Measurements from ENCODE around the gene ATP5F1D. TPM values are rescaled to one million over a fixed set of nuclear protein-coding genes. Genes with fewer than 3 reads are reported as not detected.

ATP5F1D gene
- total and polyA plus RNA-seq, 7 experiments from 2014 or later = 90.6 to 302 (median 114) TPM

GRCh38 chr19:1219786-1220476 lies 21.6 kb upstream of the ATP5F1D start:
- H3K4me3 Mint-ChIP-seq = no peak overlapping the region
- Histone ChIP-seq H3K9me3 (ENCODE audit: control insufficient read depth in 2 of 3, low read length in 3 of 3) (no peaks in the 10 kb centered on the region), H3K27me3 (ENCODE audit: control insufficient read depth in 2 of 2, insufficient read depth in 2 of 2, low read length in 2 of 2) (no peaks in the 10 kb centered on the region), H3K27ac (ENCODE audit: low read depth, low read length) (no peak overlapping the region), H3K36me3 (ENCODE audit: control insufficient read depth in 2 of 3, insufficient read depth in 3 of 3, low read length in 3 of 3) (peaks cover 0 to 65% (median 5%) of the 10 kb centered on the region in 3 experiments), H3K4me3 (ENCODE audit: low read length) (no peak overlapping the region), H3K4me1 (ENCODE audit: control insufficient read depth in 2 of 2, insufficient read depth in 2 of 2, low read length in 2 of 2) (no peaks in the 10 kb centered on the region)
- no peaks in the 10 kb centered on the region for H3K27me3 Mint-ChIP-seq
- peaks cover 0 to 1% (median 0%) of the 10 kb centered on the region in 5 donors for H3K36me3 Mint-ChIP-seq
- H3K9me3 Mint-ChIP-seq = no peaks in the 10 kb centered on the region
- no peak for DNase-seq
- POLR2A ChIA-PET = interaction anchor here (0.7 kb wide), 1 partner anchor 200 kb away, joined by 3 read pairs; no protein-coding TSS in a partner anchor
- no peak overlapping the region for H3K27ac Mint-ChIP-seq
- intact Hi-C loops (cut with micrococcal nuclease) = no loop called here
- CTCF ChIA-PET = no interaction called here
- peaks cover 0 to 6% (median 0%) of the 10 kb centered on the region in 7 donors for H3K4me1 Mint-ChIP-seq
- no peak for ATAC-seq

GRCh38 chr19:1220477-1220930 lies 21.0 kb upstream of the ATP5F1D start:
- ChIA-PET POLR2A (interaction anchor here (1.1 kb wide), 1 partner anchor 49 kb away, joined by 3 read pairs; the partner anchor contains the start of gene CIRBP), CTCF (no interaction called here)
- Histone ChIP-seq H3K4me1 (ENCODE audit: control insufficient read depth in 2 of 2, insufficient read depth in 2 of 2, low read length in 2 of 2) (no peaks in the 10 kb centered on the region), H3K27me3 (ENCODE audit: control insufficient read depth in 2 of 2, insufficient read depth in 2 of 2, low read length in 2 of 2) (no peaks in the 10 kb centered on the region), H3K36me3 (ENCODE audit: control insufficient read depth in 2 of 3, insufficient read depth in 3 of 3, low read length in 3 of 3) (peaks cover 0 to 64% (median 5%) of the 10 kb centered on the region in 3 experiments), H3K4me3 (ENCODE audit: low read length) (no peak overlapping the region), H3K27ac (ENCODE audit: low read depth, low read length) (no peak overlapping the region), H3K9me3 (ENCODE audit: control insufficient read depth in 2 of 3, low read length in 3 of 3) (no peaks in the 10 kb centered on the region)
- Mint-ChIP-seq H3K27ac (no peak overlapping the region), H3K27me3 (no peaks in the 10 kb centered on the region), H3K9me3 (no peaks in the 10 kb centered on the region), H3K4me3 (no peak overlapping the region), H3K36me3 (peaks cover 0 to 1% (median 0%) of the 10 kb centered on the region in 5 donors), H3K4me1 (peaks cover 0 to 6% (median 0%) of the 10 kb centered on the region in 7 donors)
- ATAC-seq (no peak), DNase-seq (no peak)
- intact Hi-C loops (cut with micrococcal nuclease) = no loop called here

GRCh38 chr19:1220976-1221903 lies 20.3 kb upstream of the ATP5F1D start:
- no peak overlapping the region for H3K4me3 ChIP-seq (ENCODE audit: low read length)
- Mint-ChIP-seq H3K4me1 (peaks cover 0 to 6% (median 0%) of the 10 kb centered on the region in 7 donors), H3K27me3 (no peaks in the 10 kb centered on the region), H3K4me3 (no peak overlapping the region), H3K9me3 (no peaks in the 10 kb centered on the region), H3K36me3 (peaks cover 0 to 1% (median 0%) of the 10 kb centered on the region in 5 donors), H3K27ac (no peak overlapping the region)
- intact Hi-C loops (cut with micrococcal nuclease) = no loop called here
- H3K27ac ChIP-seq (ENCODE audit: low read depth, low read length) = no peak overlapping the region
- no peaks in the 10 kb centered on the region for H3K4me1 ChIP-seq (ENCODE audit: control insufficient read depth in 2 of 2, insufficient read depth in 2 of 2, low read length in 2 of 2)
- DNase-seq (no peak), ATAC-seq (peak; percentile 33)
- H3K27me3 ChIP-seq (ENCODE audit: control insufficient read depth in 2 of 2, insufficient read depth in 2 of 2, low read length in 2 of 2) = no peaks in the 10 kb centered on the region
- ChIA-PET CTCF (interaction anchor here (0.6 kb wide), 1 partner anchor 365 kb away, joined by 3 read pairs; no protein-coding TSS in a partner anchor), POLR2A (interaction anchor here (1.1 kb wide), 1 partner anchor 48 kb away, joined by 3 read pairs; the partner anchor contains the start of gene CIRBP)
- H3K36me3 ChIP-seq (ENCODE audit: control insufficient read depth in 2 of 3, insufficient read depth in 3 of 3, low read length in 3 of 3) = peaks cover 0 to 71% (median 5%) of the 10 kb centered on the region in 3 experiments
- H3K9me3 ChIP-seq (ENCODE audit: control insufficient read depth in 2 of 3, low read length in 3 of 3) = no peaks in the 10 kb centered on the region

GRCh38 chr19:1221904-1222255 lies 19.7 kb upstream of the ATP5F1D start:
- H3K27me3 ChIP-seq (ENCODE audit: control insufficient read depth in 2 of 2, insufficient read depth in 2 of 2, low read length in 2 of 2) = no peaks in the 10 kb centered on the region
- peaks cover 0 to 77% (median 5%) of the 10 kb centered on the region in 3 experiments for H3K36me3 ChIP-seq (ENCODE audit: control insufficient read depth in 2 of 3, insufficient read depth in 3 of 3, low read length in 3 of 3)
- intact Hi-C loops (cut with micrococcal nuclease) = no loop called here
- no peaks in the 10 kb centered on the region for H3K9me3 Mint-ChIP-seq
- H3K27ac ChIP-seq (ENCODE audit: low read depth, low read length) = no peak overlapping the region
- H3K4me3 ChIP-seq (ENCODE audit: low read length) = no peak overlapping the region
- peaks cover 0 to 1% (median 0%) of the 10 kb centered on the region in 5 donors for H3K36me3 Mint-ChIP-seq
- H3K27ac Mint-ChIP-seq = no peak overlapping the region
- DNase-seq (no peak), ATAC-seq (no peak)
- H3K9me3 ChIP-seq (ENCODE audit: control insufficient read depth in 2 of 3, low read length in 3 of 3) = no peaks in the 10 kb centered on the region
- H3K4me3 Mint-ChIP-seq = no peak overlapping the region
- ChIA-PET POLR2A (no interaction called here), CTCF (no interaction called here)
- H3K4me1 ChIP-seq (ENCODE audit: control insufficient read depth in 2 of 2, insufficient read depth in 2 of 2, low read length in 2 of 2) = no peaks in the 10 kb centered on the region
- H3K27me3 Mint-ChIP-seq = no peaks in the 10 kb centered on the region
- H3K4me1 Mint-ChIP-seq = peaks cover 0 to 4% (median 0%) of the 10 kb centered on the region in 7 donors

- peaks cover 0 to 83% (median 5%) of the 10 kb centered on the region in 3 experiments for H3K36me3 ChIP-seq (ENCODE audit: control insufficient read depth in 2 of 3, insufficient read depth in 3 of 3, low read length in 3 of 3)
- Mint-ChIP-seq H3K27me3 (no peaks in the 10 kb centered on the region), H3K4me1 (no peaks in the 10 kb centered on the region), H3K4me3 (no peak overlapping the region), H3K9me3 (no peaks in the 10 kb centered on the region), H3K27ac (no peak overlapping the region), H3K36me3 (peaks cover 0 to 1% (median 0%) of the 10 kb centered on the region in 5 donors)
- H3K9me3 ChIP-seq (ENCODE audit: control insufficient read depth in 2 of 3, low read length in 3 of 3) = no peaks in the 10 kb centered on the region
- POLR2A ChIA-PET = no interaction called here
- H3K4me1 ChIP-seq (ENCODE audit: control insufficient read depth in 2 of 2, insufficient read depth in 2 of 2, low read length in 2 of 2) = no peaks in the 10 kb centered on the region
- H3K27ac ChIP-seq (ENCODE audit: low read depth, low read length) = no peak overlapping the region
- ATAC-seq = no peak
- intact Hi-C loops (cut with micrococcal nuclease) = no loop called here
- CTCF ChIA-PET = interaction anchor here (1.0 kb wide), 1 partner anchor 22 kb away, joined by 3 read pairs; no protein-coding TSS in a partner anchor
- no peaks in the 10 kb centered on the region for H3K27me3 ChIP-seq (ENCODE audit: control insufficient read depth in 2 of 2, insufficient read depth in 2 of 2, low read length in 2 of 2)
- H3K4me3 ChIP-seq (ENCODE audit: low read length) = no peak overlapping the region
- DNase-seq = no peak
Observed at GRCh38 chr19:1222394-1222793, 19.2 kb upstream of the ATP5F1D start.

GRCh38 chr19:1223018-1223855 lies 18.3 kb upstream of the ATP5F1D start:
- POLR2A ChIA-PET = no interaction called here
- Histone ChIP-seq H3K27ac (ENCODE audit: low read depth, low read length) (no peak overlapping the region), H3K27me3 (ENCODE audit: control insufficient read depth in 2 of 2, insufficient read depth in 2 of 2, low read length in 2 of 2) (no peaks in the 10 kb centered on the region), H3K9me3 (ENCODE audit: control insufficient read depth in 2 of 3, low read length in 3 of 3) (no peaks in the 10 kb centered on the region), H3K36me3 (ENCODE audit: control insufficient read depth in 2 of 3, insufficient read depth in 3 of 3, low read length in 3 of 3) (peaks cover 0 to 86% (median 5%) of the 10 kb centered on the region in 3 experiments), H3K4me3 (ENCODE audit: low read length) (no peak overlapping the region), H3K4me1 (ENCODE audit: control insufficient read depth in 2 of 2, insufficient read depth in 2 of 2, low read length in 2 of 2) (no peaks in the 10 kb centered on the region)
- ATAC-seq (peak; percentile 26), DNase-seq (peak in 1 of 9 donors; percentile 27)
- Mint-ChIP-seq H3K27ac (no peak overlapping the region), H3K9me3 (no peaks in the 10 kb centered on the region), H3K27me3 (no peaks in the 10 kb centered on the region), H3K4me1 (no peaks in the 10 kb centered on the region), H3K4me3 (no peak overlapping the region), H3K36me3 (peaks cover 0 to under 1% (median 0%) of the 10 kb centered on the region in 5 donors)
- CTCF ChIA-PET = interaction anchor here (1.0 kb wide), 1 partner anchor 21 kb away, joined by 3 read pairs; no protein-coding TSS in a partner anchor
- intact Hi-C loops (cut with micrococcal nuclease) = no loop called here
